GM20000 (cell line): ENCODE data around the gene TTLL9.
A peak's percentile ranks its signal among the peaks of the same experiment; 100 is the strongest.

Source experiments
- DNase-seq: peaks from one replicate; pipeline ENCODE4 v3.0.0; 2012; ENCODE audit warnings: low spot score
- TF ChIP-seq, protein P1 (sequence below): IDR thresholded peaks from 2 replicates; pipeline ENCODE4 v1.5.1; 2012; ENCODE audit warnings: mild to moderate bottlenecking, control low read depth; ENCODE audit errors: extremely low read depth, missing control alignments

The TTLL9 gene

DNA sequence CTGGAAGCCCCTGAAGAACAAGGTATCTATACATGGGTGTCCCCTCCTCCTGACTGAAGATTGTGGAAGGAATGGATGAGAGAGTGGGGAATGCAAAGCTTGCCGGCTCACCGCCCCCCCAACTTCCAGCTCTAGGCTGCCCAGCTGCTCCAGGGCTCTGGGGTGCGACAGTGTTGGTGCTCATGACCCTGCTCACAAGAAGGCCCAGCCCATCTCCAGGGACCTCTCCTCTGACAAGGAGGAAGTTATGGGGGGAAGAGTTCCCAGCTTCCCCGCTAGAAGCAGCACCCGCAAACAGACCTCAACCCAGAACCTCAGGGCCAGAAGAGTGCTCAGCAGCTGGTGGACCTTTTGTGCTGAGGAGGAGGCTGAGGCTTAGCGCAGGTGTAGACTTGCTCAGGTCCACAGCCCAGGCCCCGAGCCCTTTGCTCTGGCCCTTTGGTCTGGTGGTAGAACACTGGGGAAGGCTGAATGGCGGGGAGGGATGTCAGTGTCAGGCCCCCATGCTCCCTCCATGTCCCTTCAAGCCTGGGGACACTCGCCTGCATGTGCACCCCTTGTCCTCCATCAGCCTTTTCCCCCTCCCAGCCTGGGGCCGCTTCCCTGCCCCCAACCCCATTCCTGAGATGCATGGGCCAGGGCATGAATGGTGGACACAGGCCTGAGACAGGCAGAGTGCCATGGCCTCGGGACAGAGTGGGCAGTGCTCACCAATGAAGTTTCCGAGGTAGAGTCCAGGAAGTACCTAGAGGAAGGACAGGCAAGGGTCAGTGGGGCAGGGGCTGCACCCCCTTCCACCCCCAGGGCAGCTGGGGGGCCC is 1.4 kb upstream of the TTLL9 start:
- DNase-seq: no peak
- TF ChIP-seq, protein P1, sequence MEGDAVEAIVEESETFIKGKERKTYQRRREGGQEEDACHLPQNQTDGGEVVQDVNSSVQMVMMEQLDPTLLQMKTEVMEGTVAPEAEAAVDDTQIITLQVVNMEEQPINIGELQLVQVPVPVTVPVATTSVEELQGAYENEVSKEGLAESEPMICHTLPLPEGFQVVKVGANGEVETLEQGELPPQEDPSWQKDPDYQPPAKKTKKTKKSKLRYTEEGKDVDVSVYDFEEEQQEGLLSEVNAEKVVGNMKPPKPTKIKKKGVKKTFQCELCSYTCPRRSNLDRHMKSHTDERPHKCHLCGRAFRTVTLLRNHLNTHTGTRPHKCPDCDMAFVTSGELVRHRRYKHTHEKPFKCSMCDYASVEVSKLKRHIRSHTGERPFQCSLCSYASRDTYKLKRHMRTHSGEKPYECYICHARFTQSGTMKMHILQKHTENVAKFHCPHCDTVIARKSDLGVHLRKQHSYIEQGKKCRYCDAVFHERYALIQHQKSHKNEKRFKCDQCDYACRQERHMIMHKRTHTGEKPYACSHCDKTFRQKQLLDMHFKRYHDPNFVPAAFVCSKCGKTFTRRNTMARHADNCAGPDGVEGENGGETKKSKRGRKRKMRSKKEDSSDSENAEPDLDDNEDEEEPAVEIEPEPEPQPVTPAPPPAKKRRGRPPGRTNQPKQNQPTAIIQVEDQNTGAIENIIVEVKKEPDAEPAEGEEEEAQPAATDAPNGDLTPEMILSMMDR: no peak

DNA sequence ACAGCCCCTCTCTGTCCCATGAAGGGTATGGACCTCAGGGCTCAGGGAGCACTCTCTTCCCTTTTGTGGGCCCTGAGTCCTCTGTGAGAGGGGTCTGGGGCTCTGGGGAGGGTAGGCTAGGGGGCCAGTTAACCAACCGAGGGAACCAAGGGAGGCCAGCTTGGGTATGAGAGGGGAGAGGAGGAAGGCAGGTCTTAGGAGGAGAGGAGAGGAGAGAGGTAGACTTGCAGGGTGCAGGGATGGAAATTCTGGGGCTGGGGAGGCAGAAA is 827 bp upstream of the TTLL9 start:
- TF ChIP-seq, protein P1: no peak

DNA sequence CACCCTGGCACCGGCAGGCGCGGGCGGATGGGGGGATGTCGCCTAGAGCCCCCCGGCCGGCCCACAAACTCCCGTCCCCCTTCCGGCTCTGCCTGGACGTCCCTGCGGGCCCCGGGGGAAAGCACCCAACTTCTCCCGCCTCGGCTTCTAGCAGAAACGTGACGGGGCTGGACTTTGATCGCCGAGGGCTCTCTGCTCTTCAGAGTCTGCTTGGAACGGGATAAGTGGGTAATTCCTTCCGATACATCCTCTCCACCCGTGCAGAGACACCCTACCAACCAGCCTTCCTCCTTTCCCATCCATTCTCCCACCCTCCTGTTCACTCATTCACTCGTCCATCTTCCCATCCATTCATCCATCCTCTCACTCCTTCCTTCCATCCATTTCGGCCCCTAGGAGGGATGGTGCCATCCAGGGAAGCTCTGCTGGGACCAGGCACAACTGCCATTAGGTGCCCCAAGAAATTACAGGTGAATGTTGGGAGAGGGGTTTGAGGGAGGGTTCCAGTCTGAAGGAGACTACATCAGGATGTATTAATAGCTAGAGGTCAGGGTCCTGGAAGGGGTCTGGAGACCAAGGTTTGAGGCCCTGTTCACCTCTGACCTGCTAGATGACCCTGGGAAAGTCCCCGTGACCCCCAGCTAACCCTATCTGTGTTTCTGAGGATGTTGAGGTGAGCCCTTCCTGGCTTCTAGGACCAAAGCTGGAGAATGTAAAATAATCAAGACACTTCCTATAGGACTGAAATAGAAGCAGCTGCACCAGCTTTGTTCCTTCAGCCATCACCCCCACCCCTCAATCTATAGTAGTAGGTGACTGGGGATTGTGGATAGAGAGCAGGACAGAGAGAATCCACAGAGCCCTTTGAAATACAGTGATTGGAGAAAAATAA is 538 bp downstream of the TTLL9 start:
- TF ChIP-seq, protein P1: no peak
- DNase-seq: peak; percentile 63

More for the DNA sequence above, 827 bp upstream of the TTLL9 start:
- no peak for DNase-seq

DNA sequence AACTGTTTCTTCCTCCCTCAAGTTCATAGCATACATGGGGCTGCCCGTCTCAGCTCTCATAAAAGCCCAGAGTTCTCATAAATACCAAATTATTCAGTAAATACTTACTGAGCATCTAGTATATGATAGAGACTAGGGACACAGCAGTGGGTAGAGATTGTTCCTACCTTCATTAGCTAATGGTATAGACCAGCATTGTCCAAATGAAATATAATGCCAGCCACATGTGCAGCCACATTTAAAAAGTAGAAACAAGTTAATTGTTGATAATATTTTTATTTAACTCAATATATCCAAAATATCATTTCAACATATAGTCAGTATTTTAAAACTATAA is 1.2 kb downstream of the TTLL9 start:
- TF ChIP-seq, protein P1: no peak
- DNase-seq: no peak

DNA sequence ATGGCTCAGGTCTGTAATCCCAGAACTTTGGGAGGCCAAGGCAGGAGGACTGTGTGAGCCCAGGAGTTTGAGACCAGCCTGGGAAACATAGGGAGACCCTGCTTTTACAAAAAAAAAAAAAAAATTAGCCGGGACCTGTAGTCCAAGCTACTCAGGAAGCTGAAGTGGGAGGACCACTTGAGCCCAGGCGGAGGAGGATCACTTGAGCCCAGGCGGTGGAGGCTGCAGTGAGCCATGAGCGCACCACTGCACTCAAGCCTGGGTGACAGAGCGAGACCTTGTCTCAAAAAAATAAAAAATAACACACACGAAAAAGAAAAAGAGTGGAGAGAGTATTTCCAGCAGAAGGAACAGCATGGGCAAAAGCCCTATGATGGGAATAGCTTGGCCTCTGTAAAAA is 2.0 kb downstream of the TTLL9 start:
- TF ChIP-seq, protein P1: no peak
- DNase-seq: no peak

DNA sequence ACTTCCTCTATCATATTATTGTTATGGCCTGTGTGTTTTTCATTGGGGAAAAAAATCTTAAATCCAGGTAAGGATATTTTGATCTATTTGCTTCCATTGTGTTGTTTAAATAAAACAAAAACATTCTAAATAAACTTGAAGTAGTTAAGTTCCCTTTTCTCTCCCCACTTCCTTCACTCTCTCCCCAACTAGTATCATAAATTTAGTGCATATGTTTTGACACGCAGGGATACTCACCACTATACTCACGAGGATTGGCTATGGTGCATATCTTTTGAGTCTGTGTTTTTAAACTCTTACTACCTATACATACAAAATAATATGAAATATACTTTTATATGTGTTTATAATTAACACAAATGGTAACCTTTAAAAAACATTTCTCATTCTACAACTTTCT is 5.2 kb downstream of the TTLL9 start:
- no peak for DNase-seq
- TF ChIP-seq, protein P1: no peak

DNA sequence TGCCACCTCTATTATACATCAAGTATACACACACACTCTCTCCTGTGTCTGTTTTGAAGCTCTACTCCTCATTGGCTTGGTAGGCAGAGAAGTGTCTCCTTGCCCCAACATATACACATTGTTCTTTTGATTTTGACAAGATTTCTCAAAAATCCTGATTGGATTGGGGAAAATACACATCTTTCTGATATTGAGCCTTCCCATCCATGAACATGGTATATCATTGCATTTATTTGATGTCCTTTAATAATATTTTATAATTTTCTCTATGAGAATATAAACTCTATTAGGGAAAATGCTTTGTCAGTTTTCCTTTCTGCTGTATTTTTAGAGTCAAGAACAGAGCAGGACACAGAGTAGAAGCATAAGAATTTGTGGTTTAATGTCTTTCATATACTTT is 7.2 kb downstream of the TTLL9 start:
- no peak for DNase-seq
- TF ChIP-seq, protein P1: no peak
